ENCODE measurements around the gene HERC6.

GRCh38 chr4:88411491-88412096, 32.9 kb downstream of the HERC6 start:
- TF ChIP-seq EZH2phosphoT487 (IDR thresholded peaks at IDR 0.05; ENCODE audit: borderline replicate concordance, low read depth) = no peak
- no peak for TF ChIP-seq CTCF (IDR thresholded peaks at IDR 0.05)
- TF ChIP-seq IRF3 (IDR thresholded peaks at IDR 0.05; ENCODE audit: low read depth, low read length) = no peak
- TF ChIP-seq EP300 (IDR thresholded peaks at IDR 0.05; ENCODE audit: borderline replicate concordance in 1 of 2, low read depth in 1 of 2, low read length in 1 of 2) = no peak
- TF ChIP-seq POLR2AphosphoS5 (IDR thresholded peaks at IDR 0.05; ENCODE audit: low read depth, low read length) = no peak
- TF ChIP-seq ZBTB33 (IDR thresholded peaks at IDR 0.05; ENCODE audit: borderline replicate concordance, low read depth) = no peak
- TF ChIP-seq USF2 (IDR thresholded peaks at IDR 0.05; ENCODE audit: borderline replicate concordance, low read depth, low read length) = no peak
- TF ChIP-seq RFX5 (IDR thresholded peaks at IDR 0.05; ENCODE audit: low read length) = no peak
- TF ChIP-seq SMC3 (IDR thresholded peaks at IDR 0.05; ENCODE audit: low read depth, low read length) = no peak
- TF ChIP-seq ELF1 (IDR thresholded peaks at IDR 0.05) = no peak
- no peak for TF ChIP-seq MAX (IDR thresholded peaks at IDR 0.05; ENCODE audit: low read depth)
- TF ChIP-seq TCF12 (IDR thresholded peaks at IDR 0.05) = no peak
- TF ChIP-seq MXI1 (IDR thresholded peaks at IDR 0.05; ENCODE audit: low read depth, low read length) = no peak
- no peak for TF ChIP-seq REST (IDR thresholded peaks at IDR 0.05; ENCODE audit: low read depth, low read length)
